ENCODE measurements around the gene ZNF467.

Gene ZNF467

DNA sequence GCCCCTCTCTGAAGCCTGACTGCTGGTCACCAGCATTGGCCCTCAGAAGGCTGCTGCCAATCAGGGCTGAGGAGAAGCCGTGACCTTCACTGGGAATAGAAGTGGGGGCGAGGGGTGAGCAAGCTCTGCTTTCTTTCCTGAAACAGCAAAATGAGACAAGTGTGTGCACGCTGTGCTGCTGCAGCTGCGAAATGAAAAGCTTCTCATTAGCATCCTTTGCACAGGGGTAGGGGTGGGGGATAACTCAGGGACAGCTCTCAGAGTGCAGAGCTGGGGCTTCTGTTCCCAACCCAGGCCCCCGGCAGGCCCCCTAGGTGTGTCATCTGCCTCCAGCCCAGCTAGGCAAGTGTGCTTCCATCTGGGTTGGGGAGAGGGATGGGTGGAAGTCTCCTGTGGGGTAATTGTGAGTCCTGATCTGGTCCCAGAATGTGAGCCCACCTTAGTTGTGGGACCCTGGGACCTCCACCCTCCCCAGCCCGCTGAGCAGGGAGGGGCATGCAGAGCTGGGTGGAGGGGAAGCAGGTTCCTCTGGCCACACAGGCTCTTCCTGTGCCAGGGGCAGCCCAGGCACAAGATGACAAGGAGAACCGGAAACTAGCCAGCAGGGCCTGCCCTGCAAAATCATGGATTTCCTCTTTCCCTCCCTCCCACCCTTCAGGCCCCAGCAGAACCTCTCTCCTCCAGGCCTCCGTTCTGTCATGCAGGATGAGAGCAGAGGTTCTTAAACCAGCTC, 22.2 kb downstream of the ZNF467 start:
- Mint-ChIP-seq H3K27me3 (peaks cover 7 to 26% of the 10 kb centered on the region in 2 donors), H3K4me3 (no peak overlapping the region), H3K9me3 (no peaks in the 10 kb centered on the region), H3K4me1 (ENCODE audit: low read depth in 2 of 2) (no peaks in the 10 kb centered on the region), H3K36me3 (ENCODE audit: insufficient read depth) (no peaks in the 10 kb centered on the region), H3K27ac (peak overlapping the region in 1 of 2 donors; percentile 22)
- DNase-seq: no peak
- no peak for ATAC-seq (replicated peaks)

DNA sequence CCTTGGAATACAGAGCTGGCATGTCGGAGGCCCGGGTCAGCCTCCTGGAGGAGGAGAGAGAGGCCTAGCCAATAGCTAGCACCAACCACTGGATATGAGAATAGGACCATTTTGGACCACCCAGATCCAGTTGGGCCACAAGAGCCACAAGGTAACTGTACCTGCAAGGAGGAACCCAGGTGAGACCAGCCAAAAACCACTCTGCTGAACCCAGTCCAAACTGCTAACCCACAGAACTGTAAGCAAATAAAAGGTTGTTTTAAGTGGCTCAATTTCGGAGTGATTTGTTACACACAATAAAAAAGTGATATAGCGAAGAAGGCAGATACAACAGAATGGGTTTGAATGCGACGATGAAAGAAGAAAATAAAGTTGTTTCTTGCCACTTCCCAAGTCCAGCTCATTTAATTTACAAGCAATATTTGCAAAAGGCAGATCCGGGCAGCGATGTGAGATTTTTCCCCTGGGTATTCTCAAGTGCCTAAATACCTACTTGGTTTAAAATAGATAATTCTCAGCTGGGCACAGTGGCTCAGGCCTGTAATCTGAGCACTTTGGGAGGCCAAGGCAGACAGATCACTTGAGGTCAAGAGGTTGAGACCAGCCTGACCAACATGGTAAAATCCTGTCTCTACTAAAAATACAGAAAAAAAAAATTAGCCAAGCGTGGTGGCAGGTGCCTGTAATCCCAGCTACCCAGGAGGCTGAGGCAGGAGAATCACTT, 23.1 kb downstream of the ZNF467 start:
- Mint-ChIP-seq H3K4me3 (no peak overlapping the region), H3K9me3 (no peaks in the 10 kb centered on the region), H3K36me3 (ENCODE audit: insufficient read depth) (no peaks in the 10 kb centered on the region), H3K4me1 (ENCODE audit: low read depth in 2 of 2) (no peaks in the 10 kb centered on the region), H3K27ac (no peak overlapping the region), H3K27me3 (peaks cover 7 to 35% of the 10 kb centered on the region in 2 donors)
- ATAC-seq (replicated peaks) (no peak), DNase-seq (no peak)

- DNase-seq (no peak), ATAC-seq (replicated peaks) (no peak)
- Mint-ChIP-seq H3K36me3 (ENCODE audit: insufficient read depth) (no peaks in the 10 kb centered on the region), H3K4me3 (no peak overlapping the region), H3K4me1 (ENCODE audit: low read depth in 2 of 2) (no peaks in the 10 kb centered on the region), H3K27ac (no peak overlapping the region), H3K27me3 (peaks cover 0 to 27% of the 10 kb centered on the region in 2 donors), H3K9me3 (no peaks in the 10 kb centered on the region)
These were observed 25.1 kb downstream of the ZNF467 start for GRCh38 chr7:149748076-149748874.

DNA sequence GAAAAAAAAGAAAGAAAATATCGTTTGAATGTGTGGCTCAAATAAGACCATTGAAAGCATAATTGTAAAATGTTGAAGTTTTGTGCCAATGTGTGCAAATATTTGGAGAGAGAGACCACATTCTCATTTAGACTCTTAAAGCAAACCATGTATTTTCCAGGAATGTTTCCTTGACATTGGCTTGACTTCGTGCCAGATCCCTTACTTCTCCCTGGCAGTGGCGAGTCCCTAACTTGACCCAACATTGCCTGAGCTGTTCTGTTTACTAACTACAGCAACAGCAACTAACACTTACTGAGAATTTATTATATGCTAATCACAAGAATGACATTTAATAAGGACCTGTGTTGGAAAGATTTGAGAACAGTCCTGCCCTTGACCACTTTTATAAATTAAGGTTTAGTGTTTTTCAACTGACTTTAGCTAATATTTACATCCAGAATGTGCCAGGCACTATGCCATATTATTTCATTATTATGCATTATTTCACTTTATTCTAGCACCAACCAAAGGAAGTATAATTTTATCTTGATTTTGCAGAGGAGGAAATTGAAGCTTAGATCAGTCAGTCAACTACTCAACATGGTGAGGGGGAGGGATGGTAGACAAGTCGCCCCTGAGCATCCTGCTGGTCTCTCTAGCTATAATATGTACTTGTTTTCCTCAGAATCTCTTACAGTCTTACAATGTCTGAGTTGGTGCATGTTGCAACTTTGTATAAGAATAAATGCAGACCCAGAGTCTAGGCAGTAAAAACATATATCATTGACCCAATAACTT, 29.7 kb downstream of the ZNF467 start:
- H3K27me3 Mint-ChIP-seq: peaks cover 10 to 47% of the 10 kb centered on the region in 2 donors
- DNase-seq: no peak
- H3K36me3 Mint-ChIP-seq (ENCODE audit: insufficient read depth): no peaks in the 10 kb centered on the region
- no peak overlapping the region for H3K27ac Mint-ChIP-seq
- H3K4me1 Mint-ChIP-seq (ENCODE audit: low read depth in 2 of 2): peaks cover 8 to 10% of the 10 kb centered on the region in 2 donors
- no peak for ATAC-seq (replicated peaks)
- no peak overlapping the region for H3K4me3 Mint-ChIP-seq
- H3K9me3 Mint-ChIP-seq: no peaks in the 10 kb centered on the region

- H3K9me3 Mint-ChIP-seq: no peaks in the 10 kb centered on the region
- H3K4me3 Mint-ChIP-seq: peak overlapping the region; percentile 72
- H3K4me1 Mint-ChIP-seq (ENCODE audit: low read depth in 2 of 2): peaks cover 8 to 10% of the 10 kb centered on the region in 2 donors
- H3K36me3 Mint-ChIP-seq (ENCODE audit: insufficient read depth): no peaks in the 10 kb centered on the region
- peak; percentile 48 to 60 (median 57) for DNase-seq
- H3K27ac Mint-ChIP-seq: no peak overlapping the region
- H3K27me3 Mint-ChIP-seq: peaks cover 21 to 59% of the 10 kb centered on the region in 2 donors
- peak; percentile 62 for ATAC-seq (replicated peaks)
These were observed 31.2 kb downstream of the ZNF467 start for GRCh38 chr7:149742075-149742701.

- DNase-seq: no peak
- no peak for ATAC-seq (replicated peaks)
- peak overlapping the region; percentile 72 for H3K4me3 Mint-ChIP-seq
These were observed 31.8 kb downstream of the ZNF467 start for GRCh38 chr7:149741629-149742028.

GRCh38 chr7:149736478-149737360, 36.7 kb downstream of the ZNF467 start:
- Mint-ChIP-seq H3K27ac (no peak overlapping the region), H3K4me3 (no peak overlapping the region), H3K9me3 (no peaks in the 10 kb centered on the region), H3K4me1 (ENCODE audit: low read depth in 2 of 2) (peaks cover 2 to 4% of the 10 kb centered on the region in 2 donors), H3K36me3 (ENCODE audit: insufficient read depth) (peaks cover 3% of the 10 kb centered on the region), H3K27me3 (peaks cover 15 to 54% of the 10 kb centered on the region in 2 donors)
- ATAC-seq (replicated peaks) (no peak), DNase-seq (no peak)

More at GRCh38 chr7:149741629-149742028, 31.8 kb downstream of the ZNF467 start:
- no peaks in the 10 kb centered on the region for H3K36me3 Mint-ChIP-seq (ENCODE audit: insufficient read depth)
- no peak overlapping the region for H3K27ac Mint-ChIP-seq
- peaks cover 8 to 10% of the 10 kb centered on the region in 2 donors for H3K4me1 Mint-ChIP-seq (ENCODE audit: low read depth in 2 of 2)
- peaks cover 24 to 63% of the 10 kb centered on the region in 2 donors for H3K27me3 Mint-ChIP-seq
- H3K9me3 Mint-ChIP-seq: no peaks in the 10 kb centered on the region

DNA sequence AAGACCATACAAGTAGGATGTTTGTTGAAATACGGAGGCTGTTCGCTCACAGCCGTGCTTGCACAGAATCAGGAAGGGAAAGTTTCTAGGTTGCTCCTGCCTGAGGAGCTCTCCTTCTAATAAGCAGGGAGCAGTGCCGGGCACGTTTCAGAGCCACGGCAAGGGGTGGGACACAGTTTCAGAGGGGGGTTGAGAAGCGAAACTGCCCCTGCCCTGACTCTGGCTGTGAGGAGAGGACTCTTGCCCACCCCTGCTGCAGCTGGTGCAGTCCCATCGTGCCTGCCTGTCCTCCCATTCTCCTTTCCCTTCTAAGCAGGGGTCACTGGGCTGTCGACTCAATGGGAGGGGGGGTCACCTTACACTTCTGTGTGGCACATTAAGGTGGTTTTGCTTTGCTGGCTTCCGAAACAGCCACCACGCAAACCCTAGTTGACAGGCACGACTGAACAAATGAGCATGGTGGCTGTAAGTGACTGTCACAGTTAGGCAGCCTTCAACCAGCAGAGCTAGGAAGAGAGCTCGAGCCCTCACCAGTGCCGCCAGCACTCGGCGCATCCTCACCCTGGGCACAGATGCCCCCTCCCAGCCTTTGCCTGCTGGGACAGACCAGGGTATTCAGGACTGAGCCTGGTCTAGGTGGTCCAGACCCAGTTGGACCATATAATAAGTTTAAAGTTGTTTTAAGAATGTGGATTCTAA, 37.5 kb downstream of the ZNF467 start:
- ATAC-seq (replicated peaks) (no peak), DNase-seq (no peak)
- Mint-ChIP-seq H3K27me3 (peaks cover 14 to 50% of the 10 kb centered on the region in 2 donors), H3K4me1 (ENCODE audit: low read depth in 2 of 2) (peaks cover 0 to 4% of the 10 kb centered on the region in 2 donors), H3K27ac (no peak overlapping the region), H3K9me3 (no peaks in the 10 kb centered on the region), H3K36me3 (ENCODE audit: insufficient read depth) (peaks cover 3% of the 10 kb centered on the region), H3K4me3 (no peak overlapping the region)

DNA sequence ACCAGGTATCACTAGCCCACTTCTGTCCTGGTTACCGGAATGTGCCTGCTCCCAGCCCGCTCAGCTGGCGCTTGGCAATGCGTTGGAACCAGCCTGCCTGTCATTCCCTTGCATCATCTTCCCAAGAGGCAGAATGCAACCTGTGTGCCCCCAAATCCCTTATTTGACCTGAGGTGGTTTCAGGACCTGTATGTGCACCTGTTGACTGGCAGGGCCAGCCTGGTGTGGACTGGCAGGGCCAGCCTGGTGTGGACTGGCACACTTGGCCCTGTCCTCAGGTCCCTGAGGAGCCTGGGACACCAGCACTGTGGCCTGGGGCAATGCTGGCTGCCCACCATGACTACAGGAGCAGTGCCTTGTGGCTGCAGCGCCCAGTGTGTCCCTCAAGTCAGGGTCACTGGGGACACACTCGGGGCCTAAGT, 38.2 kb downstream of the ZNF467 start:
- DNase-seq (no peak), ATAC-seq (replicated peaks) (no peak)
- Mint-ChIP-seq H3K36me3 (ENCODE audit: insufficient read depth) (peaks cover 3% of the 10 kb centered on the region), H3K27ac (no peak overlapping the region), H3K9me3 (no peaks in the 10 kb centered on the region), H3K4me1 (ENCODE audit: low read depth in 2 of 2) (peaks cover 0 to 4% of the 10 kb centered on the region in 2 donors), H3K4me3 (no peak overlapping the region), H3K27me3 (peaks cover 14 to 43% of the 10 kb centered on the region in 2 donors)

DNA sequence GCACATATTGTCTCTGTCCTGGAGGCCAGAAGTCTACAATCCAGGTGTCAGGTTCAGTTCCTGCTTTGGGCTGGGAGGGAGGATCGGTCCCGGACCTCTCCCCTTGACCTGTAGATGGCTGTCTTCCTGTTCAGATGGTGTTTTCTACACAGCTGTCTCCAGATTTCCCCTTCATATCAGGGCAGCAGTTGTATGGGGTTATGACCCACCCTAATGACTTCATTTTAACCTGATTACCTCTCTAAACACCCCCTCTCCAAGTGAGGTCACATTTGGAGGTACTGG, 38.7 kb downstream of the ZNF467 start:
- DNase-seq: no peak
- no peak for ATAC-seq (replicated peaks)

DNA sequence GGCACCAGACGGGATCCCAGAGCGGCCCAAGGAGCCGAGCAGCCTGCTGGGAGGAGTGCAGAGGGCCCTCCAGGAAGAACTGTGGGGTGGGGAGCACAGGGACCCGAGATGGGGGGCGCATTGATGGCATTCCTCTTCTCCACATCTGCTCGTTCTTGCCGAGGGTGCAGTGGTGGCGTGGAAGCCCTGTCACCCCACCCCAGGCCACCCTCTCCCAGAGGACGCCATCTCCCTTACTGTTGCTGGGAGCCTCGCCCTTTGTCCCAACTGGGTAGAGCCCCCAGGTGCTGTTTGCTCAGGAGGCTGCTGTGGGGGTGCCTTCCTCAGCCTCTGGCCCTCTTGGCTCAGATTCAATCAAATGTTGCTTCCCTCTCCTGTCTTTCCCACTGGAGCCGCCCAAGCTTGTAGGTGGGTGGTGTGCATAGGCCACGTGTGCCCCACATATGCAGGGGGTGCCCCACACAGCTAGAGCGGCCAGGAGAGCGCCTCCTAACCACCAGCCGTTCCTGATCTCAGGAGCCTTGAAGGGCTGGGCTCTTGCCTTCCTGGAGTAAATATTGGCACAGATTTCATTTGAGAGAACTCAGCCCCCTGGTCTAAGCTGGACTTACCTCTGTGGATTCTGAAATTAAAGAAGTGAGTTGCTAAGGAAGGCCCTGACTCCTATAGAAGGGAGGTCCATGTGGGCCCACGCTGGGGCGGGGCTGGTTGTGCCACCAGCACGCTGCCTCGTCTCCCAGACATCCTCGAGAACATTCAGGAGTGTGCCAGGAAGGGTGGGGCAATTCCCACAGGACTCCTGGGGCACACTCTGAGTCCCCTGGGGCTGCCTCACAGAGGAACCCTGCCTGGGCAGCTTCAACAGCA, 39.2 kb downstream of the ZNF467 start:
- ATAC-seq (replicated peaks): no peak
- Mint-ChIP-seq H3K36me3 (ENCODE audit: insufficient read depth) (peaks cover 3% of the 10 kb centered on the region), H3K27ac (no peak overlapping the region), H3K9me3 (no peaks in the 10 kb centered on the region), H3K27me3 (peaks cover 14 to 34% of the 10 kb centered on the region in 2 donors), H3K4me1 (ENCODE audit: low read depth in 2 of 2) (peaks cover 0 to 4% of the 10 kb centered on the region in 2 donors), H3K4me3 (no peak overlapping the region)
- no peak for DNase-seq

More for the DNA sequence above, 38.7 kb downstream of the ZNF467 start:
- Mint-ChIP-seq H3K27ac (no peak overlapping the region), H3K9me3 (no peaks in the 10 kb centered on the region), H3K4me3 (no peak overlapping the region), H3K36me3 (ENCODE audit: insufficient read depth) (peaks cover 3% of the 10 kb centered on the region), H3K4me1 (ENCODE audit: low read depth in 2 of 2) (peaks cover 0 to 4% of the 10 kb centered on the region in 2 donors), H3K27me3 (peaks cover 14 to 38% of the 10 kb centered on the region in 2 donors)

Data from effector memory CD8-positive, alpha-beta T cell (primary cell).